Measurements from ENCODE around the gene HOMEZ.
"Not testable (repeated sequence)": the region's sequence is repeated elsewhere in the genome, so short reads cannot be mapped to it uniquely, and the experiment has no call there.

HOMEZ gene

DNA sequence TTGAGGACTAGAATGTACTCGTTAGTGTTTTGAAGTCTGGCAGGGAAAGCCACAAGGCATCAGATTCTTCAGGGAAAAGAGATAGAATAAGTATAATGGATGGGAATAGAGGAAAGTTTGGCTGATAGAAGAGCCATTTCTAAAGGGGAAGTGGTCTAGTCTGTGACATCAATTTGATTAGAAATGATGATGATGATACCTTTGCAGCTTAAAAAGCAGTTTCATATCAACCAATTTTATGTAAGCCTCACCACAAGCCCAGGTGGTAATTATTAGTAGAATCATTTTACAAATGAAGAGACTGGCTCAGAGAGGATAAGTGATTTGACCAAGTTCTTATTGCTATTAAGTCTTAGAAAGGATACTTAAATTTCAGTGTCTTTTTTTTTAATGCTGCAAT, 45.3 kb downstream of the HOMEZ start:
- no peak overlapping the region for H3K4me3 ChIP-seq (ENCODE audit: low read depth, low read length)
- DNase-seq (ENCODE audit: low read depth), result no peak

DNA sequence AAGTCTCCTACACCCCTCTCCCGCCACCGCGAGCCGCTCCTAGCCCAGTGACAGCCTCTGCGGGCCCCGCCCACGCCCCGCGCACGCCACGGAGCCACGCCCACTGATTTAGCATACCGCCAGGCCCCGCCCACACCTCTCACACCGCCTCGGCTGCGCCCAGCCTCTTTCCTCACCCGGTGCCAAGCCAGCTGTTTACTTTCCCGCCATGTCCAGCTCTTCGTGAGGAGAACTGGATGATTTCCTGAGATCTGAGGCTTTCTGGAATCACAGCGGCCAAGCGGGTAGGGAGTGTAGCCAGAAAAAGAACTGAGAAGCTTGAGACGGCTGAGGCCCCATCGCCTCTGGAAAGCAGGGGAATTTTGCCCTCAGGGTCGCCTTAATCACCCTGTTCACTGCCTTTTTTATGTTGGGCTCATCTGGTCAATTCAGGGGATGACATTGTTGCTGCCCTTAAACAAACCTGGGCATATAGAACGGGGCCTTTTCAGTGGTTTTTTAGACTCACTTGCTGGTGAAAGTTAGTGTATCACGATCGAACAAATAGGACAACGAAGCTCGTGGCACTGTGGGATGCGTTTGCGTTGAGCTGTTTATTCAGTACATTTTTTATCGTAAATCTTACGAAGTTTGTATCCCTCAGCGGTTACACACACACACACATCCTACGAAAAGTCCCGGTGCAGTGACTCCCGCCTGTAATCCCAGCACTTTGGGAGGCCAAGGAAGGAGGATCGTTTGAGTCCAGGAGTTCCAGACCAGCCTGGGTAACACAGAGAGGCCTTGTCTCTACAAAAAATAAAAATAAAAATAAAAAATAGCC, 47.9 kb downstream of the HOMEZ start, which contains the start of gene RNF212B:
Gene RNF212B (plus strand): TSS at position 165 of the 823 bp plus-strand sequence. CDS start 2,410 bp downstream, outside the sequence.
- peak; percentile 27 for DNase-seq (ENCODE audit: low read depth)
- peak within 1 kb of the TSS; percentile 36 for H3K4me3 ChIP-seq (ENCODE audit: low read depth, low read length)

DNA sequence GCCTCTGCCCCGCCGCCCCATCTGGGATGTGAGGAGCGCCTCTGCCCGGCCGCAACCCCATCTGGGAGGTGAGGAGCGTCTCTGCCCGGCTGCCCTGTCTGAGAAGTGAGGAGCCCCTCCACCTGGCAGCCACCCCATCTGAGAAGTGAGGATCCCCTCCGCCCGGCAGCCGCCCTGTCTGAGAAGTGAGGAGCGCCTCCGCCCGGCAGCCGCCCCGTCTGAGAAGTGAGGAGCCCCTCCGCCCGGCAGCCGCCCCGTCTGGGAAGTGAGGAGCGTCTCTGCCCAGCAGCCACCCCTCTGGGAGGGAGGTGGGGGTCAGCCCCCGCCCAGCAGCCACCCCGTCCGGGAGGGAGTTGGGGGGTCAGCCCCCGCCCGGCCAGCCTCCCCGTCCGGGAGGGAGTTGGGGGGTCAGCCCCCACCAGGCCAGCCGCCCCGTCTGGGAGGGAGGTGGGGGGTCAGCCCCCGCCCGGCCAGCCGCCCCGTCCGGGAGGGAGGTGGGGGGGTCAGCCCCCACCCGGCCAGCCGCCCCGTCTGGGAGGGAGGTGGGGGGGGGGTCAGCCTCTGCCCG, 53.6 kb downstream of the HOMEZ start:
- not testable (repeated sequence) for DNase-seq (ENCODE audit: low read depth); H3K4me3 ChIP-seq (ENCODE audit: low read depth, low read length)

DNA sequence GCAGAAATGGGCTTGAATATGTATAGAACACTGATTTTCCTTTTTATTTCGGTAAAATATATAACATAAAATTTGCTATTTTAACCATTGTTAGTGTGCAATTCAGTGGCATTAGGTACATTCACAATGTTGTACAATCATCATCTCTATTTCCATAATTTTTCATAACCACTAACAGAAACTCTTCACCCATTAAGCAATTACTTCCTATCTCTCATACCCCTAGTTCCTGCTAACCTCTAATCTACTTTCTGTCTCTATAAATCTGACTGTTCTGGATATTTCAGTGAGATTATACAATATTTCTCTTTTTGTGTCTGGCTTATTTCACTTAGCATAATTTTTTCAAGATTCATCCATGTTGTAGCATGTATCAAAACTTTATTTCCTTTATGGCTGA, 57.1 kb downstream of the HOMEZ start:
- DNase-seq (ENCODE audit: low read depth), result no peak
- no peak overlapping the region for H3K4me3 ChIP-seq (ENCODE audit: low read depth, low read length)

DNA sequence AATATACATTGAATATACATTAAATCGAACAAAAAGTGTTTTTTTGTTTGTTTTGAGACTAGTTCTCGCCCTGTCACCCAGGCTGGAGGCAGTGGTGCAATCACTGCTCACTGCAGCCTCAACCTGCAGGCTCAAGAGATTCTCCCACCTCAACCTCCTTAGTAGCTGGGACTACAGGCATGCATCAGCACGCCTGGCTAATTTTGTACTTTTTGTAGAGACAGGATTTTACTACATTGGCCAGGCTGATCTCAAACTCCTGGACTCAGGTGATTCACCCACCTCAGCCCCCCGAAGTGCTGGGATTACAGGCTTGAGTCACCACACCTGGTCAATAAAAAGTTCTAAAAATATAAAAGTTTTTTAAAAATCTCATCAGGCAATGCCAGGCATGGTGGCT, 58.4 kb downstream of the HOMEZ start:
- H3K4me3 ChIP-seq (ENCODE audit: low read depth, low read length), result no peak overlapping the region

DNA sequence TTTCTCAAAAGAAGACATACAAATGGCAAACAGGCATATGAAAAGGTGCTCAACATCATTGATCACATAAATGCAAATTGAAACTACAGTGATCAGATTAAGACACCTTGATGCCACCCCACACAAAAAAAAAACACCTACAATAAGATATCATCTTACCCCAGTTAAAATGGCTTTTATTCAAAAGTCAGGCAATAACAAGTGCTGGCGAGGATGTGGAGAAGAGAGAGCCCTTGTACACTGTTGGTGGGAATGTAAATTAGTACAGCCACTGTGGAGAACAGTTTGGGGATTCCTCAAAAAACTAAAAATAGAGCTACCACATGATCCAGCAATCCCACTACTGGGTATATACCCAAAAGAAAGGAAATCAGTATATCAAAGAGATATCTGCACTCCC, 61.0 kb downstream of the HOMEZ start:
- H3K4me3 ChIP-seq (ENCODE audit: low read depth, low read length); DNase-seq (ENCODE audit: low read depth): not testable (repeated sequence)

More for the DNA sequence above, 58.4 kb downstream of the HOMEZ start:
- no peak for DNase-seq (ENCODE audit: low read depth)
